DND-41 (cell line): ENCODE measurements around the gene NLRP7.
"Not testable (repeated sequence)": the region's sequence is repeated elsewhere in the genome, so short reads cannot be mapped to it uniquely, and the experiment has no call there.

Experiments used
- ATAC-seq: fragments of 200-7000 bp; cut with Tn5 transposase; 3 replicates; pipeline ENCODE4 v1.9.1; 2021; ENCODE audit warnings: low read depth; ENCODE audit not compliant: insufficient read depth
- DNase-seq: peaks from one replicate; pipeline ENCODE4 v3.0.0-alpha.2; 2020
- H2AFZ ChIP-seq: 2 replicates; pipeline ENCODE4 v1.6.0; 2012; ENCODE audit warnings: low read depth, low read length
- H3K27ac ChIP-seq: 2 replicates; pipeline ENCODE4 v1.5.1; 2012; ENCODE audit warnings: low read length, inconsistent platforms
- H3K27me3 ChIP-seq: fragments of 200-600 bp; sonication (generic); 2 replicates; pipeline ENCODE4 v1.6.0; 2012; ENCODE audit warnings: low read length, mild to moderate bottlenecking, inconsistent platforms; ENCODE audit not compliant: insufficient read depth, poor library complexity
- H3K36me3 ChIP-seq: 2 replicates; pipeline ENCODE4 v1.5.1; 2012; ENCODE audit warnings: low read length, inconsistent platforms; ENCODE audit not compliant: insufficient read depth
- H3K4me1 ChIP-seq: 2 replicates; pipeline ENCODE4 v1.5.1; 2012; ENCODE audit warnings: mild to moderate bottlenecking, low read length; ENCODE audit not compliant: insufficient read depth
- H3K4me2 ChIP-seq: 2 replicates; pipeline ENCODE4 v1.6.0; 2012; ENCODE audit warnings: mild to moderate bottlenecking, moderate library complexity, low read length, inconsistent platforms; ENCODE audit not compliant: insufficient read depth
- H3K4me3 ChIP-seq, 2 experiments: fragments of 200-600 bp in 1 of 2; shearing (Covaris generic) in 1 of 2; 2 replicates each; pipeline ENCODE4 v1.5.1; 2012 to 2016; ENCODE audit warnings: inconsistent platforms in 2 of 2, low read length in 2 of 2, mild to moderate bottlenecking in 2 of 2, low read depth in 1 of 2, moderate library complexity in 1 of 2
- H3K79me2 ChIP-seq: 2 replicates; pipeline ENCODE4 v1.6.0; 2012; ENCODE audit warnings: low read length, inconsistent platforms; ENCODE audit not compliant: insufficient read depth
- H3K9ac ChIP-seq: 2 replicates; pipeline ENCODE4 v1.6.0; 2012; ENCODE audit warnings: low read depth, mild to moderate bottlenecking, inconsistent platforms, low read length, moderate library complexity
- H3K9me3 ChIP-seq: 2 replicates; pipeline ENCODE4 v1.5.1; 2012; ENCODE audit warnings: low read length, moderate library complexity, mild to moderate bottlenecking, inconsistent platforms; ENCODE audit not compliant: insufficient read depth, severe bottlenecking
- H4K20me1 ChIP-seq: 2 replicates; pipeline ENCODE4 v1.6.0; 2012; ENCODE audit warnings: low read length; ENCODE audit not compliant: insufficient read depth
- EZH2 ChIP-seq: IDR thresholded peaks from 3 replicates; pipeline ENCODE4 v1.6.1; 2012; ENCODE audit warnings: borderline replicate concordance, low read depth, mild to moderate bottlenecking, moderate library complexity, low read length, inconsistent platforms; ENCODE audit not compliant: severe bottlenecking
- TF ChIP-seq, protein P1 (sequence below): IDR thresholded peaks from 2 replicates; pipeline ENCODE4 v1.5.1; 2012; ENCODE audit warnings: borderline replicate concordance, low read length, moderate library complexity, mild to moderate bottlenecking; ENCODE audit not compliant: poor library complexity, severe bottlenecking; ENCODE audit errors: extremely low read depth

Gene NLRP7

DNA sequence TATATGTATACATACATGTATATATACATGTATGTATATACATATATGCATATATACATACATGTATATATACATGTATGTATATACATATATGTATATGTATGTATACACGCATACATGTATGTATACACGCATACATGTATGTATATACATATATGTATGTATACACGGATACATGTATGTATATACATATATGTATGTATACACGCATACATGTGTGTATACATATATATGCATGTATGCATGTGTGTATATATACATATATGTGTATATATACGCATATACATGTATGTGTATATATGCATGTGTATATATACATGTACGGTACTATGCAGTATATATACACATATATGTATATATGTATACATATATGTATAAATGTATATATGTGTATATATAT is 44.0 kb downstream of the NLRP7 start:
- DNase-seq (no peak), ATAC-seq (no peak)
- H3K4me1 ChIP-seq, result no peaks in the 10 kb centered on the region

DNA sequence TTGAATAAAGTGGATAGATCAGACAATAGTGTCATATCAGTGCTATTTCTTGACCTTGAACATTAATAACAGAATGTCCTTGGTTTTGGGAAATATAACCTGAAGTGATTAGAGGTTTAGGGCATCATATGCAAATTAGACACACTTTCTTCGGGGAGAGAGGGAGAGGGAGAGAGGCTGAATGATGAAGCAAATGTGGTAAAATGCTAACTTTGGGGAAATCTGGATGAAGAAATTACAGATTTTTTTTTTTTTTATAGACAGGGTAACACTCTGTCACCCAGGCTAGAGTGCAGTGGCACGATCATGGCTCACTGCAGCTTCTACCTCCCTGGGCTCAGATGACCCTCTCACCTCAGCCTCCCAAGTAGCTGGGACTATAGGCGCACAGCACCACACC is 45.3 kb downstream of the NLRP7 start:
- no peak overlapping the region for H3K27ac ChIP-seq
- no peak overlapping the region for H3K9ac ChIP-seq
- ATAC-seq (no peak), DNase-seq (no peak)
- no peaks in the 10 kb centered on the region for H3K79me2 ChIP-seq
- TF ChIP-seq, protein P1, sequence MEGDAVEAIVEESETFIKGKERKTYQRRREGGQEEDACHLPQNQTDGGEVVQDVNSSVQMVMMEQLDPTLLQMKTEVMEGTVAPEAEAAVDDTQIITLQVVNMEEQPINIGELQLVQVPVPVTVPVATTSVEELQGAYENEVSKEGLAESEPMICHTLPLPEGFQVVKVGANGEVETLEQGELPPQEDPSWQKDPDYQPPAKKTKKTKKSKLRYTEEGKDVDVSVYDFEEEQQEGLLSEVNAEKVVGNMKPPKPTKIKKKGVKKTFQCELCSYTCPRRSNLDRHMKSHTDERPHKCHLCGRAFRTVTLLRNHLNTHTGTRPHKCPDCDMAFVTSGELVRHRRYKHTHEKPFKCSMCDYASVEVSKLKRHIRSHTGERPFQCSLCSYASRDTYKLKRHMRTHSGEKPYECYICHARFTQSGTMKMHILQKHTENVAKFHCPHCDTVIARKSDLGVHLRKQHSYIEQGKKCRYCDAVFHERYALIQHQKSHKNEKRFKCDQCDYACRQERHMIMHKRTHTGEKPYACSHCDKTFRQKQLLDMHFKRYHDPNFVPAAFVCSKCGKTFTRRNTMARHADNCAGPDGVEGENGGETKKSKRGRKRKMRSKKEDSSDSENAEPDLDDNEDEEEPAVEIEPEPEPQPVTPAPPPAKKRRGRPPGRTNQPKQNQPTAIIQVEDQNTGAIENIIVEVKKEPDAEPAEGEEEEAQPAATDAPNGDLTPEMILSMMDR, result no peak
- no peak for TF ChIP-seq EZH2
- no peaks in the 10 kb centered on the region for H4K20me1 ChIP-seq
- no peaks in the 10 kb centered on the region for H3K27me3 ChIP-seq
- no peak overlapping the region for H3K4me2 ChIP-seq
- no peaks in the 10 kb centered on the region for H3K9me3 ChIP-seq
- no peak overlapping the region for H3K4me3 ChIP-seq
- no peaks in the 10 kb centered on the region for H3K36me3 ChIP-seq
- H2AFZ ChIP-seq, result no peak overlapping the region
- H3K4me1 ChIP-seq, result no peaks in the 10 kb centered on the region

More for the DNA sequence above, 44.0 kb downstream of the NLRP7 start:
- Histone ChIP-seq H3K9ac (no peak overlapping the region), H3K36me3 (no peaks in the 10 kb centered on the region), H3K79me2 (no peaks in the 10 kb centered on the region), H3K27me3 (no peaks in the 10 kb centered on the region), H3K4me2 (no peak overlapping the region), H4K20me1 (no peaks in the 10 kb centered on the region), H3K9me3 (no peaks in the 10 kb centered on the region), H3K27ac (no peak overlapping the region), H3K4me3 (no peak overlapping the region), H2AFZ (no peak overlapping the region)
- no peak for TF ChIP-seq EZH2
- TF ChIP-seq, protein P1, result no peak

DNA sequence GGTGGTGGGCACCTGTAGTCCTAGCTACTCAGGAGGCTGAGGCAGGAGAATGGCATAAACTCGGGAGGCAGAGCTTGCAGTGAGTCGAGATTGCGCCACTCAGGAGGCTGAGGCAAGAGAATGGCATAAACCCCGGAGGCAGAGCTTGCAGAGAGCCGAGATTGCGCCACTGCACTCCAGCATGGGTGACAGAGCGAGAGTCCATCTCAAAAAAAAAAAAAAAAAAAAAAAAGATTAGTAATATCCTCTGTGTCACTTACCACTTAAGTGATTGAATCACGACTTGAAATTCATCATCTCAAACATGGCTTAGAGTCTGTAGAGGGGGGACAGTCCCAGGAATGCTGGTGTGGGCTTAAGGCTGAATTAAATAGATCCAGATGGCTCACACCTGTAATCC is 46.2 kb downstream of the NLRP7 start:
- H2AFZ ChIP-seq, H4K20me1 ChIP-seq, H3K79me2 ChIP-seq, H3K27me3 ChIP-seq, DNase-seq, H3K4me1 ChIP-seq, H3K9ac ChIP-seq, ATAC-seq, H3K4me2 ChIP-seq, H3K36me3 ChIP-seq, H3K4me3 ChIP-seq, H3K27ac ChIP-seq, H3K9me3 ChIP-seq: not testable (repeated sequence)

DNA sequence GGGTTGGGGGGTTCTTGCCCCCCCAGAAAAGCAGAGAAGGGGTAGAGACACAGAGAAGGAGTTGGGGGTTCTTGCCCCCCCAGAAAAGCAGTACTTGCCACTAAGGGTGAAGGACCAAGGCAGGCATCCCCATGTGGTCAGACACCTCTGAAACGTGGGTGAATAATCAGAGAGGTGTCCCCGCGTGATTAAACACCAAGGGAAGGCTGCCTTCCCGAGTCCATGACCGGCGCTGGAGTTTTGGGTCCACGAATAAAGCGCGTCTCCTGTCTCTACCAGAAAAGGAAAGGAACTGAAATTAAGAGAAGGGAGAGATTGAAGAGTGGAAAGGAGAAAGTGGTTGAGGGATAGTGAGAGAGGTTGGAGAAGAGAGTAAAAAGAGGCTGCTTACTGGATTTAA is 47.7 kb downstream of the NLRP7 start:
- not testable (repeated sequence) for H3K4me1 ChIP-seq, H3K27me3 ChIP-seq, H3K9me3 ChIP-seq, H3K9ac ChIP-seq, H3K27ac ChIP-seq, H3K36me3 ChIP-seq, H3K4me2 ChIP-seq, H3K79me2 ChIP-seq, DNase-seq, H4K20me1 ChIP-seq, ATAC-seq, H2AFZ ChIP-seq, H3K4me3 ChIP-seq

DNA sequence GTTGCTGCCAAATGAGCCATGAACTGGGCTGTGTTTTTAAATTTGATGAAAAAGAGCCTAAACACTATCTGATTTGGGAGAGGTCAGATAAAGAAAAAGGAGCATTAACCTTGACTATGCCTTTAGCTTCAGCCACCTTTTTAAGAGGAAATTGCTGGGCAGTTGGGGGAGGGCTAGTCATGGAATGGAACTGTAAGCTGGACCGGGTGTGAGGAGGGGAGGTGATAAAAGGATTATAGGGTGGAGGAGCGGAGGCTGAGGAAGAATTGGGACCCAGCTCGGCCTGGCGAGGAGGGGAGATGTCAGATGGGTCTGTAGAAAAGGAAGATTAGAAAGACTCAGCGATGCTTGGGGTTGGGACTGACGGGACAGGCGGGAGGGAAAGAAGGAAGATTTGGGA is 48.6 kb downstream of the NLRP7 start:
- H3K4me2 ChIP-seq, DNase-seq, H3K4me3 ChIP-seq, H3K9me3 ChIP-seq, H3K9ac ChIP-seq, ATAC-seq, H3K27me3 ChIP-seq, H3K36me3 ChIP-seq, H3K4me1 ChIP-seq, H3K27ac ChIP-seq, H2AFZ ChIP-seq, H3K79me2 ChIP-seq, H4K20me1 ChIP-seq: not testable (repeated sequence)
